ENCODE measurements around the gene RNF10.
"Not testable (repeated sequence)": the region's sequence is repeated elsewhere in the genome, so short reads cannot be mapped to it uniquely, and the experiment has no call there.

DNA sequence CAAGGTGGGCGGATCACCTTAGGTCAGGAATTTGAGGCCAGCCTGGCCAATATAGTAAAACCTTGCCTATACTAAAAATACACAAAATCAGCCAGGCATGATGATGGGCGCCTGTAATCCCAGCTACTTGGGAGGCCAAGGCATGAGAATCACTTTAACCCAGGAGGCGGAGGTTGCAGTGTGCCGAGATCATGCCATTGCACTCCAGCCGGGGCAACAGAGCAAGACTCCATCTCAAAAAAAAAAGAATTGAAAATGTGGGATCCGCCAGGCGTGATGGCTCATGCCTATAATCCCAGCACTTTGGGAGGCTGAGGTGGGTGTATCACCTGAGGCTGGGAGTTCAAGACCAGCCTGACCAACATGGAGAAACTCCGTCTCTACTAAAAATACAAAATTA, 14.8 kb upstream of the RNF10 start:
- TF ChIP-seq, protein P1, sequence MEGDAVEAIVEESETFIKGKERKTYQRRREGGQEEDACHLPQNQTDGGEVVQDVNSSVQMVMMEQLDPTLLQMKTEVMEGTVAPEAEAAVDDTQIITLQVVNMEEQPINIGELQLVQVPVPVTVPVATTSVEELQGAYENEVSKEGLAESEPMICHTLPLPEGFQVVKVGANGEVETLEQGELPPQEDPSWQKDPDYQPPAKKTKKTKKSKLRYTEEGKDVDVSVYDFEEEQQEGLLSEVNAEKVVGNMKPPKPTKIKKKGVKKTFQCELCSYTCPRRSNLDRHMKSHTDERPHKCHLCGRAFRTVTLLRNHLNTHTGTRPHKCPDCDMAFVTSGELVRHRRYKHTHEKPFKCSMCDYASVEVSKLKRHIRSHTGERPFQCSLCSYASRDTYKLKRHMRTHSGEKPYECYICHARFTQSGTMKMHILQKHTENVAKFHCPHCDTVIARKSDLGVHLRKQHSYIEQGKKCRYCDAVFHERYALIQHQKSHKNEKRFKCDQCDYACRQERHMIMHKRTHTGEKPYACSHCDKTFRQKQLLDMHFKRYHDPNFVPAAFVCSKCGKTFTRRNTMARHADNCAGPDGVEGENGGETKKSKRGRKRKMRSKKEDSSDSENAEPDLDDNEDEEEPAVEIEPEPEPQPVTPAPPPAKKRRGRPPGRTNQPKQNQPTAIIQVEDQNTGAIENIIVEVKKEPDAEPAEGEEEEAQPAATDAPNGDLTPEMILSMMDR (IDR thresholded peaks at IDR 0.05; ENCODE audit: low read length) = not testable (repeated sequence)
- not testable (repeated sequence) for TF ChIP-seq EZH2 (IDR thresholded peaks at IDR 0.05; ENCODE audit: borderline replicate concordance, low read length)

All from OCI-LY1 (cell line).